Body of pancreas (tissue), 4 donors: ENCODE measurements around the gene C10orf53. TPM values are rescaled to one million over a fixed set of nuclear protein-coding genes. Genes with fewer than 3 reads are reported as not detected.

ENCODE experiments used
- ATAC-seq: fragments of 150-250 bp; one replicate; pipeline ENCODE4 v1.9.1; 2016
- DNase-seq, 4 donors: peaks; one replicate each; pipeline ENCODE4 v3.0.0-alpha.2; 2019
- H3K27ac ChIP-seq, 4 donors: fragments of 200-600 bp; sonication (generic); 1 replicate in 3 of 4; 2 replicates in 1 of 4; pipeline versions ENCODE4 v1.5.1 to v1.6.1; 2016 to 2019; ENCODE audit warnings: mild to moderate bottlenecking in 1 of 4, mixed read lengths in 1 of 4, moderate library complexity in 1 of 4
- H3K27me3 ChIP-seq, 2 donors: fragments of 200-600 bp; sonication (generic); one replicate each; pipeline ENCODE4 v1.6.0; 2016; ENCODE audit warnings: mild to moderate bottlenecking in 1 of 2
- H3K36me3 ChIP-seq, 2 donors: fragments of 200-600 bp; sonication (generic); replicated peaks in 1 of 2; 2 replicates each; pipeline ENCODE4 v1.5.1; 2016; ENCODE audit warnings: low read depth in 2 of 2; ENCODE audit not compliant: insufficient read depth in 1 of 2
- H3K4me1 ChIP-seq: fragments of 200-600 bp; sonication (generic); one replicate; pipeline ENCODE4 v1.6.0; 2016
- H3K4me3 ChIP-seq, 2 donors: fragments of 200-600 bp; sonication (generic); 1 replicate in 1 of 2; 2 replicates in 1 of 2; pipeline ENCODE4 v1.5.1; 2016 to 2019
- H3K9me3 ChIP-seq, 3 donors: fragments of 200-600 bp; sonication (generic); 1 replicate in 2 of 3; 2 replicates in 1 of 3; pipeline ENCODE4 v1.5.1; 2016
- CTCF ChIP-seq, 7 experiments: fragments of 450-650 bp in 4 of 7; fragments of 200-600 bp in 3 of 7; sonication (generic) in 3 of 7; IDR thresholded peaks; one replicate each; pipeline ENCODE4 v1.5.1; 2016 to 2019; ENCODE audit warnings: antibody characterized with exemption in 7 of 7
- POLR2A ChIP-seq, 3 donors: fragments of 450-650 bp; IDR thresholded peaks; one replicate each; pipeline ENCODE4 v1.6.1; 2016; ENCODE audit warnings: antibody characterized with exemption in 3 of 3, mild to moderate bottlenecking in 2 of 3
- WGBS, 2 donors: methylation state at CpG; one replicate each; pipeline ENCODE4 v1.1.5; 2017; 5-methylcytosine and 5-hydroxymethylcytosine counted together
- intact Hi-C: fragments of 100-400 bp; cut with DNase I; formaldehyde crosslinking; loops from one replicate; pipeline ENCODE4 v1.15.1; 2023
- total RNA-seq, 2 donors: library from RNA; depleted of rRNA; stranded (reverse); fragments of >200 nt; gene quantifications; one replicate each; pipeline ENCODE4 v1.1.0, GENCODE V29; 2016

C10orf53 gene
- total RNA-seq, 2 donors from 2014 or later: not detected

- ATAC-seq (no peak), DNase-seq (no peak)
- Histone ChIP-seq H3K4me3 (no peak overlapping the region), H3K36me3 (no peaks in the 10 kb centered on the region), H3K27me3 (no peaks in the 10 kb centered on the region), H3K9me3 (no peaks in the 10 kb centered on the region), H3K4me1 (no peaks in the 10 kb centered on the region), H3K27ac (no peak overlapping the region)
- TF ChIP-seq CTCF (IDR thresholded peaks at IDR 0.05) (no peak), POLR2A (IDR thresholded peaks at IDR 0.05) (no peak)
- intact Hi-C loops: no loop called here
- WGBS, 2 donors: 57 to 78% methylated on average over 5 to 7 of the region's 7 CpGs
Observed at GRCh38 chr10:49741108-49741995, 61.9 kb downstream of the C10orf53 start.

DNA sequence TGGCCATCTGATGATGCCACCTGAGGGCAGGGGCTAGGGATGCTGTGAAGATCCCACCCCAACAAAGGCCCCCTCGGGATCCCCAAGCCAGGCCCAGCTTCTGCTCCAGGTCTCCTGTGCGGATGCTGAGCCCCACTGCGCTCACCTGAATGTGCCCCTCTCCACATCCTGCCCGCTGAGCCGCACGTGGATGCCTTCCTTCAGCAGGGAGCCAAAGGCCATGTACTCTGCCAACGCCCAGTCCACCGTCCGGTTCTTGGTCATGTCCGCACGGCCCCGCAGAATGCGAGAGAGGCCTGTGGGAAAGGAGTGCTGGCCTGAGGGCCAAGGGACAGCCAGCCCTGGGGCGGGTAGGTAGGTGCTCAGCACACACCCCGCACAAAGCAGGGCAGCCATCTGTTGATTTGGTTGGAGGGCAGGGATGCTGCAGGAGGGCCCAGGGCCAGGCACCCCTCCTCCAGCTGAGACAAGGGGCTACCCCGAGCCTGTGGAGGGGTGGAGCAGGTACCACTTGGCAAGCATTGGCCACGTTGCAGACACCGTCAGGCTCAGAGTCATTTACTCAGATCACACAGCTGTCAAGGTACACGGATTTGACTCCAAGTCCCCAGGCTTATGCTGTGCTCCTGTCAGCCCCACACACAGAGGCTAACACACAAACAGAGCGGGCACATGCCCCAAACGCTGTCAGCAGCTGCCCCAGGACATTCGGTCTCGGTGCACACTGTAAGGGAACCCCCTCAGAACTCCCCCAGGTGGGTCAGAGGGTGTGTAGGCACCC is 63.4 kb downstream of the C10orf53 start:
- DNase-seq (no peak), ATAC-seq (no peak)
- Histone ChIP-seq H3K4me3 (no peak overlapping the region), H3K9me3 (no peaks in the 10 kb centered on the region), H3K27ac (no peak overlapping the region), H3K4me1 (no peaks in the 10 kb centered on the region), H3K36me3 (no peaks in the 10 kb centered on the region), H3K27me3 (no peaks in the 10 kb centered on the region)
- TF ChIP-seq POLR2A (IDR thresholded peaks at IDR 0.05): no peak
- no peak for TF ChIP-seq CTCF (IDR thresholded peaks at IDR 0.05)
- WGBS, 2 donors: 84 to 95% methylated on average over 11 to 23 of the region's 23 CpGs
- intact Hi-C loops: no loop called here

GRCh38 chr10:49743464-49744075 is 64.1 kb downstream of the C10orf53 start:
- intact Hi-C loops: no loop called here
- DNase-seq (no peak), ATAC-seq (no peak)
- Histone ChIP-seq H3K4me3 (no peak overlapping the region), H3K4me1 (no peaks in the 10 kb centered on the region), H3K27ac (no peak overlapping the region), H3K9me3 (no peaks in the 10 kb centered on the region), H3K36me3 (no peaks in the 10 kb centered on the region), H3K27me3 (no peaks in the 10 kb centered on the region)
- TF ChIP-seq POLR2A (IDR thresholded peaks at IDR 0.05) (no peak), CTCF (IDR thresholded peaks at IDR 0.05) (no peak)
- 80 to 86% methylated on average over 1 to 17 of the region's 19 CpGs for WGBS, 2 donors

DNA sequence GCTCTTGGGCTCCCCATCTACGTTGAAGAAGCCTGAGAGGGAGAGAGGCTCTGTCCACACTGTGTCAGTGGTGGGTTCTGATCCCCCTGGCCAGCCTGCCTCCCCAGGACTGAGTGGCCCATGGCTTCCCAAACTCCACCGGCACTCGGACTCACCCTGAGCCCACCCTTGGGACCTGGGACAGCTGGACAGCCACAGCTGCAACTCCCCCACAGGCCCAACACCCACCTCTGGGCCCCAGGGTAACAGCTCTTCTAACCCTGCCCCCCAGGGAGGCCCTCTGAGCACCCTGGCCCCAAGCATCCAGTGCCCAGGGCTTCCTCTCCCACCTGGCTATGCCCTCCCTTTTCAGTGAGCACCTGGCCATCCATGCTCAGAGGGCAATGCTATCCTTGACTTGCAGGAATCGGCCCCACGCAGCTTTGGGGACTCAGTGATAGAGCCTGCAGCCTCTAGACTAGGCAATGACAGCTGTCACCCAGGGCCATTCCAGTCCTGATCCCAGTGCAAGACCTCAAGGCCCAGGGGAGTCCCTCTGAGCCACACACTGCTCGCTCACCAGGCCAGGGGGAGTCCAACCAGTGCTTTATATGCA is 64.7 kb downstream of the C10orf53 start:
- no peak overlapping the region for H3K4me3 ChIP-seq
- intact Hi-C loops: no loop called here
- 79 to 86% methylated on average over 5 to 6 of the region's 6 CpGs for WGBS, 2 donors
- no peaks in the 10 kb centered on the region for H3K27me3 ChIP-seq
- ATAC-seq (no peak), DNase-seq (no peak)
- no peak overlapping the region for H3K27ac ChIP-seq
- no peaks in the 10 kb centered on the region for H3K9me3 ChIP-seq
- H3K4me1 ChIP-seq: no peaks in the 10 kb centered on the region
- H3K36me3 ChIP-seq: no peaks in the 10 kb centered on the region
- TF ChIP-seq CTCF (IDR thresholded peaks at IDR 0.05): no peak
- no peak for TF ChIP-seq POLR2A (IDR thresholded peaks at IDR 0.05)
